ENCODE data around the gene CLIP1.

The CLIP1 gene

DNA sequence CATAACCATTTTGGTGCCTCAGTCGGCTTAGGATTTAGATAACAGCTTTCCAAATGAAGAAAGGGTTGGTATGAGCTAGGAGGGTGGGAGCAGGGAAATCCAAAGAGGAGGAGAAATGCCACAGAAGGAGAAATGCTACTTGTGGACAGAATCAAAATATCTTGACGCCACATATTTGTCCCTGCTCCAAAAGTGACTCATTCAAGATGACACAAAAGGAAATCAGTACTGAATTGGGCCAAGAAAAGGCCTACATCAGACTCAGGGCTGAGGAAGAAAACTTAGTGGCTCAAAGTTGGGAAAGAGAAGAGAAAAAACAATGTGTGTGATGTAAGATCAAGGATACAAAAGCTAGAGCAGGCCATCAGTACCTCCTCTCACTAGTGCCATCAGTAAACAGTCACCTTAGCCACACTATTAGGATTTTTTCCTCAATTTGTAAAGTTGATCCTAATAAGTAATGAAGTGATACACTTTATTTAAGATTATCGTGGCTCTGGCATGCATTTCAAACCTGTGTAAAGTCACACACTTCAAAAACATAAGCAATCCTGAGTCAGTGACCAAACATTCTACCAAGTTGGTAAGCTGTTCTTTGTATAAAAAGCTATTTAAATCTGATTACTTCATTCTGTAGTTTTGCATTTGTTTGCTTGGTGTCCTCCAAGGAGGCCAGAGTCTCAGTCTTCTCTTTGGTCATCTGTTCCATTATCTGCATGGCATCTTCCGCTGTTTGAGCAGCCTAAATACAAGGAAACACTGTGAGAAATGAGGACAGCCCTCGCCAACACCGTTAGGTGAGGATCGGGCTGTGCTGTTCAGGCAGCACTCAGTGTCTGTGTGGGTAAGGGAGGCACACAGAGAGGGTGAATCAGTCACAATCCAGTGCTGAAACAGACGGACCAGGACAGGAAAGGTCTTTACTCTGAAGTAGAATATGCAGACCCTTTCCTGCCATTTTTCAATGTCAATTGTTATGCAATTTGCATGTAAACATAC, 103.6 kb downstream of the CLIP1 start:
- no peak for DNase-seq (ENCODE audit: low read depth in 1 of 2, low spot score in 1 of 2)

DNA sequence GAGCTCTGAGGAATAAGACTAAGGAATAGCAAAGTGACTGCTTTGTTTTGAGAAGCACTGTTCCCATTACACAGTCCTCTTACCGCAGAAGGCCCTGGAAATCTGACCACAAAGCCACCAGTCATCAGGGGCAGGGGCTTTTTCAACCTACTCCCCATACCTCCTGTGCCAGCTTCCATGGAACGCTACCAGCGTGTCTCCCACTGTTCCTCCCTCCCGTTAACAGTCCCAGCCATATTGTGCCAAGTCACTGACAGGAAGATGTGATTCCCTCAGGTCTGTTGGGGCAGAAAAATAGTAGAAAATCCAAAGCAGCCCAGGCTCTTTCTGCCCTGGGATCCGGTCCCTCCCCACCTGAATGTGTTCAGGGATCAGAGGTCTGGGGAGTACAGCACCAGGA, 109.5 kb downstream of the CLIP1 start:
- no peak for DNase-seq (ENCODE audit: low read depth in 1 of 2, low spot score in 1 of 2)

DNA sequence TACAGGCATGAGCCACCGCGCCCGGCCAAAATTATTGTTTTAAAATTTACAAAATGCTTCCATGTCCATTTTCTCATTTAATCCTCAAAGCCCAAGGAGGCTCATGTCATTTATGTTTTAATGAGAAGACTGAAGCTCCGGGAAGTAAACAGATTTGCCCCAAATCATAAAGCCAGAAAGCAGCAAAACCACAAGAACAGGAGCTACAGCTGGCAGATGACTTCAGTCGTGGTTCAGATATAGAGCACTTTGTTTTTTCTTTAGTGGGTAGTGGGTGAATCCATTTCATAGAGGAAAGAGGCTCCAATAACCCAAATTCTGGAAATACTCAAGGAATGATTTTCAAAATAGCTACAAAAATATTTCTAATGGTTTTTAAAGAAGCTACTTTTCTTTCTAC, 110.8 kb downstream of the CLIP1 start:
- DNase-seq (ENCODE audit: low read depth in 1 of 2, low spot score in 1 of 2): no peak

DNA sequence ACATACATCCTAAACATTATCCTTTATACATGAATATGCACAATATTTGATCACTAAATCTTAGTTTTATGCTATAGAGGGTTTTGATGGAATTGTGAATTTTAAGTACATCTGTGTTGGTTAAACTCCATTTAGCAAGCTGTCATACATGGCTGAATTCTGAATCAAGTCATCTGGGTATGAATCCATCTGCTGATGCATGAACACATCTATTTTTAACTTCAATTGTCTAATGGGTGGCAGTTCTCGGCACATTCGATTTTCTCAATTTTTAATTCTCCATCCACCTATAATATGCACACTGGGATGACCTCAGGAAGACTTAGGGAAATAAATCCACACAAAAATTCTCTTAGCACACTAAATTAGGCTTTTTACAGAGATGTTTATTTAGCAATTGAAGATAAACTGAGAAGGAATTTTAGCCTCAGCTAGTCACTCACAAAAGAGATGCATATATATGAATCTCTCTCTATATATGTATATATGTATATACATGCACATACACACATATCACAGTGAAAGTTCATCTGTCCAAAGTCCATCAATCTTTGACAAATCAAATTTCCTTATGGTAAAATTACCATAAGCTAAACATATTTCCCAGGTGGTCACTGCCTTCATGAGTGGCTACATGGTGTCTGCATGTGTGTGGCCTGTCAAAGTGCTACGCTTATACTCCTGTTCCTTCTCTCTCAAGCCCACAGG, 111.7 kb downstream of the CLIP1 start:
- DNase-seq (ENCODE audit: low read depth in 1 of 2, low spot score in 1 of 2): no peak

DNA sequence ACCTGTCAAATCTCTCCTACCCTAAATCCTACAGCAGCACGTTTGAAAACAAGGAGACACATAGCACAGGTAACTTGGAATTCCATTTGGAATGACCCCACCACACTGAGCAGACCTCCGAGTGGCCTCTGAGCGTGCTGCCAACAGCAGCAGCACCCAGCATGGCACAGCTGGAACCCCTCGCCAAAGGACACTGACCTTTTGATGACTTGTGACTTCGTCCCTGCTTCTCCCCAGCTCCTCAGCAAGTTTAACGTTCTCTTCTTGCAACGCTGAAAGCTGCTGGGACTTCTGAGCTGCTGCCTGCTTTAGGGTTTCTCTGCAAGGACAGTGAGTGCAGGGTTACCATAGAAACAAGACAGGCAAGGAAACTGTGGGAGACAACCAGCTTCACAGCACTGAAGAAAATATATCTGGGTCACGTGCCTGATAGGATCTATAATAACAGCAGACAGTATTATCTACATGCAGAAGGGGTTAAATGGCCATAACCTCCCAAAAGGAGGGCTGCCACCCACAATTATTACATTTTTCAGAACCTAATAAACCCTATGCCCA, 112.8 kb downstream of the CLIP1 start:
- no peak for DNase-seq (ENCODE audit: low read depth in 1 of 2, low spot score in 1 of 2)

DNA sequence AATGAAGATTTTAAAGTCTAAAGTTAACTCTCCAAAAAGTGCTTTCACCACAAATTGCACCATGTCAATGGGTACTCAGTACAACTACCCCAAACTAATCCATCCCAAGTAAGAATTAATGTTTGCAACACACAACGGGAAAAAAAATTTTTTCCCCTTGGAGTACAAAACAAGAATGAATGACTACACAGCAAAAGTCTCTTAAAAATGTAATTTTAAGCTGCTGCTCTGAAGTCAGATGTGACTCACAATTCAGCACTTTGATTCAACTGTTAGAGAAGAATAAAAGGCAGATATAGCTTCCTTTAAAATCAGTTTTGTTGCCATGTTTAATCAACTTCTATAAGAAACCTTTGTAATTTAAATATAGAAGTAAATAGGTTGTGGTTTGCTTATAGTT, 113.7 kb downstream of the CLIP1 start:
- no peak for DNase-seq (ENCODE audit: low read depth in 1 of 2, low spot score in 1 of 2)

DNA sequence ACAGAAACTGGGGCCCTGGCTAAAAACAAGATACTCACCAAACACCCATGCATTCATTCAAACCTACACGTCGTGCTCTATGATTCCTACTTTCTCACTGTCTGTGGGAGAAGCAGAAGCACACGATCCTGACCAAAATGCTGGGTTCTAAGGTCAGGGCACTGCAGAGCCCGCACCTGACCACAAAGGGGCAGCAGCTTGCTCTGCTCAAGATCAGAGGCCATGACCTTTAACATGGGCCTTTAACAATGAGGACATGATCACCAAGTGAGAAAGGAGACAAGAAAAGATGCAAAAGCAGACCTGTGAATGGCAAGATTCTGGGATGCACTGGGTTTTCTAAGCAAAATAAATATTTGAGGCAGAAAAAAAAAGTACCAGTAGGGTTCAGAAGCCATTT, 116.1 kb downstream of the CLIP1 start:
- DNase-seq (ENCODE audit: low read depth in 1 of 2, low spot score in 1 of 2): no peak

DNA sequence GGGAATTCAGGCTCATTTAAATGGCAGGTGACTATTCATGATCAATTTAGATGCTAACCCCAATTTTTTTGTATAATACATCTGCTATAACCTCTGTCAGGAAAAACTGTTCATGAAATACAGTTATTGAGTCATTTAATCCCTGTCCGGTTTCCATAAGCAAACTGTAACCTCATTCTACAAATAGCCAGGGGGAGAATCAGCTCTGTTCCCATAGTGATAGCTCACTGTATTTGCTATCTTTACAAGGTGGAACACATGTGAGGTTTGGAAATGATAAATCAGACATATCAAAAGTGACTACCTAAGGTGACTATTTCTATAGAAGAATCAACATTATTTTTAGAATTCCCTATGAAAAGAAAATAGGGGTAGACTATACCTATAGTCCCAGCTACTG, 117.5 kb downstream of the CLIP1 start:
- no peak for DNase-seq (ENCODE audit: low read depth in 1 of 2, low spot score in 1 of 2)

DNA sequence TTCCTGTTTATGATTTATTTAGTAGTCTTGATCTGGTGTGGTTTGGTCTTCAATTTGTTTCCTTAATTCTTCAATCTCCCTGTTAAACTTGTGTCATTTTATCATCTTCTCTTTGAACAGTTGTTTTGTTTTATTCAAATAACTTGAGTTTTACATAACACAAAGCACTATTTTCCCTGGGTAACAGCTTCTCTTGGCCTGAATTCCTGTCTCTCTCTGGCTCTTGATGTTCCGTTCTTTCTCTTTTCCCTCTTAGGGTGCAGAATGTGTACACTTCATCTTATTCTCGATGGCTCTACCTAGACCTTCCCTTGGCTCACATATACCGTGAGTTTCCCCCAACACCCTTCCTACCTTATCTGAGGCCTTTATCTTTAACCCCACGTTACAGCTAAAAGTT, 119.4 kb downstream of the CLIP1 start:
- no peak for DNase-seq (ENCODE audit: low read depth in 1 of 2, low spot score in 1 of 2)

DNA sequence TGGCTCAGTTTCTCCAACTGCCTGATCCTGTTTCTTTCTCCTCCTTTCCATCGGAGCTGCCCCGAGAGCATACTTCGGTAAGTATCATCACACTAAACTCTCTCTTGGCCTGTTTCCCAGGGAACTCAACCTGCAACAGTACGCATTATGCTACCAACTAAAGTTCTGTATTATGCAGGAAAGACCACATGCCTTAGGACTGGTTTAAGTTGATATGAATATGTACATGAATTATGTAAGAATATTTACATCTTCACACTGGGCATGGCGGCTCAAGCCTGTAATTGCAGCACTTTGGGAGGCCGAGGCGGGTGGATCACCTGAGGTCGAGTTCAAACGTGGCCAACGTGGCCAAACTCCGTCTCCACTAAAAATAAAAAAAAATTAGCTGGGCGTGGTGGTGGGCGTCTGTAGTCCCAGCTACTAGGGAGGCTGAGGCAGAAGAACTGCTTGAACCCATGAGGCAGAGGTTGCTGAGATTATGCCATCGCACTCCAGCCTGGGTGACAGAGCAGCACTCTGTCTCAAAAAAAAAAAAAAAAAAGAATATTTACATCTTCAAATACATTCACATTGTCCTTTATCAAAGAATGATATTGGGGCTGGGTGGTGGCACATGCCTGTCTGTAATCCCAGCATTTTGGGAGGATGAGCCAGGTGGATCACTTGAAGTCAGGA, 124.3 kb downstream of the CLIP1 start:
- no peak for DNase-seq (ENCODE audit: low read depth in 1 of 2, low spot score in 1 of 2)

DNA sequence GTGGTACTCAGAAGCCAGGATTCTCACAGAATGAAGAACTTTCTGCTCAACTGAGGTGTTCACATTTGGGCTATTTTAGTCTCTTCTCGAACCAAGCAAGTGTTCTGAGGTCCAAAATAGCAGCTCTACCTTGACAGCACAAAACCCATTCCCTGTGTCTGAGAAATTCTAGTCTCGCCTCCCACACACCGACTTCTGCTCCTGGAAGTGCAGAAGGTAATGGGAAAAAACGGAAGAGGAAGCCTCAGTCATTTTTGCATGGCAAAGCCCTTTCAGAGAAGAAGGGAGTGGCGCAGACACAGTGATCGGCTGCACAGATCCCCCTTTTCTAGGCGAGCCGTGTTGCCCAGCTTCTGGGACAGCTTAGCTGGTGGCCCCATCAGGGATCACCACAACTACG, 125.0 kb downstream of the CLIP1 start:
- DNase-seq (ENCODE audit: low read depth in 1 of 2, low spot score in 1 of 2): no peak

DNA sequence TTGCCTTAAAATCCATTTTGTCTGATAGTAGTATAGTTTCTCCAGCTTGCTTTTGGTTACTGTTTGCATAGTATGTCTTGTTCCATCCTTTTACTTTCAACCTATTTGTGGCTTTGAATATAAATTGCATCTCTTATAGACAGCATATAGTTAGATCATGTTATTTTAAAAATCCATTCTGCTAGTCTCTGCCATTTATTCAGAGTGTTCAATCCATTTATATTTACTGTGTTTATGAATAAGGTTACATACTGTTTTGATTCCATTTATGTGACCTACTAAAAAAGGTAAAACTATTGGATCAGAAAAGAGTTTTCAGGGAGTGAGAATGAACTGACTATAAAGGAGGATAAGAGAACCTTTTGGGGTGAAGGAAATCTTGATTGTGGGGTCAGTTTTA, 126.6 kb downstream of the CLIP1 start:
- no peak for DNase-seq (ENCODE audit: low read depth in 1 of 2, low spot score in 1 of 2)

DNA sequence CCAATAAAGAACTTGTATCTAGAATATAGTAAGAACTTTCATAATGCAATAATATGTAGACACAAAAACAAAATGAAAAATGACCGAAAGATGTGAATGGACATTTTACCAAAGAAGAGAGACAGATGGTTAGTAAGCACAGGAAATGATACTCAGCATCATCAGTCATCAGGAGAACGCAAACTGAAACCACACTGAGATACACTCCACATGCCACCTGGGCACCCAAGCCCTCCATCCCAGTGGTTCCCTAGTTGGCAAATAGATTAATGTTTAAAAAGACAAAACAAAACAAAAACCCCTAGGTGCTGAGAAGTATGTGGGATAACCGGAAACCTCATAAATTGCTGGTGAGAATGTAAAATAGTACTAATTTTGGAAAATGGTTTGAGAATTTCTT, 129.4 kb downstream of the CLIP1 start:
- DNase-seq (ENCODE audit: low read depth in 1 of 2, low spot score in 1 of 2): no peak

DNA sequence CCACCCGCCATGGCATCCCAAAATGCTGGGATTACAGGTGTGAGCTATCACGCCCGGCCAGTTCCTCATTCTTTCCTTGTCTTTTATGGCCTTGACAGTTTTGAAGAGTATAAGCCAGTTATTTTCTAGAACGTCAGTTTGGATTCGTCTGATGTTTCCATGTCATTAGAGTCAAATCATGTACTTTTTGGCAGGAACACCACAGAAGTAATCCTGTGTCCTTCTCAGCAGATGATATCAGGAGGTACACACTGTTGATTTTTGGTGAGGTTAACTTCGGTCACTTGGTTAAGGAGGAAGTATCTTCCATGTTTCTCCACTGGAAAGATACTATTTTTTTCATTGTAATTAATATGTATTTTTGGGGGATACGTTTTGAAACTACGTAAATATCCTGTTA, 131.0 kb downstream of the CLIP1 start:
- DNase-seq (ENCODE audit: low read depth in 1 of 2, low spot score in 1 of 2): no peak

DNA sequence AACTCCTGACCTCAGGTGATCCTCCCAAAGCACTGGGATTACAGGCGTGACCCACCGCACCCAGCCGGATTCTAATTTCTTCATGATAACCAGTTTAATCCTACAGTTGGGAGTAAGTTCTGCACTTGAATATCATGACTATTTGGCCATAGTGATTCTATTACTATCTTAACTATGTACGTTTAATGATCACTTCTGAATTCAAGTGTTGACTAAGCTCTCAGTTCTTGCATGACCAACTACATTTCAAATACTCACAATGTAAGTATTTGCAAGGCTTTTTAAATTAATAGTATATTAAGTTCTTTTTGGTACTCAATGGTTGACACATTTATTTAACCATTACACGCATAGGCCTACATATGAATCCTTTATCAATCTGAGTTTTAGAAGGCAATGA, 138.8 kb downstream of the CLIP1 start:
- DNase-seq (ENCODE audit: low read depth in 1 of 2, low spot score in 1 of 2): no peak

DNA sequence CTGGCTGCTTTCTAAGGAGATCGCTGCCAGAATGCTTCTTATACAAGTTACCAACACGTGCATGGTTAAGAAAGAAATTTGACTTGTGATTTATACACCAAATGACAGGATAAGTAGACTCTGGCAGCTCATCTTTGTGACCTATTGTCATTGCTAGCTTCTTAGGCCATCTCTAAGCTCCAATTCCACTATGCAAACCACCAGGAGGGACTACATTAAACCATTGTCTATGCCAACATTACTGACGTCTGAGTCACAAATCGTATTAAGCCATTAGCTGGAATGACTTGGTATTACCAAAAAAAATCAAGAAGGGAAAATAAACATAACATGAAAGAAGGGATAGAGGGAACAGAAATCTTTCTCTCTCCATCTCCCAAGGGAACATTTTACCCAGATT, 140.4 kb downstream of the CLIP1 start:
- no peak for DNase-seq (ENCODE audit: low read depth in 1 of 2, low spot score in 1 of 2)

DNA sequence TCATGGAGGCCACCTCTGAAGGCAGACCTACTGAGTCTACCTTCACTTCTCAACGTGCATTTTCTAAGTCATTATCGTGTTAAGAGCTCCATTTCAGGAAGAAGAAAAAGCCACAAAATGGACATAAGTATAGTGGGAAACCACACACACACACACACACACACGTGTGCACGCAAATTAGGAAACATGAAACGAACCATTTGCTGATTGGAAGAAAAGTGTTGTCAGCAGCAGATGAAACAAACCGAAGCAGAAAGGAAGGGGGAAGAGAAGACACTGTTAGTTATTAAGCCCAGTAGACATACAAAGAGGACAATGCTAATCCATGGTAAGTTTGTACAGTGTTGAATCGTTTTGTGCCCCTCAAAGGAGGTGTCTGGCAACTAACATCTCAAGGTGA, 146.2 kb downstream of the CLIP1 start:
- DNase-seq (ENCODE audit: low read depth in 1 of 2, low spot score in 1 of 2): no peak

DNA sequence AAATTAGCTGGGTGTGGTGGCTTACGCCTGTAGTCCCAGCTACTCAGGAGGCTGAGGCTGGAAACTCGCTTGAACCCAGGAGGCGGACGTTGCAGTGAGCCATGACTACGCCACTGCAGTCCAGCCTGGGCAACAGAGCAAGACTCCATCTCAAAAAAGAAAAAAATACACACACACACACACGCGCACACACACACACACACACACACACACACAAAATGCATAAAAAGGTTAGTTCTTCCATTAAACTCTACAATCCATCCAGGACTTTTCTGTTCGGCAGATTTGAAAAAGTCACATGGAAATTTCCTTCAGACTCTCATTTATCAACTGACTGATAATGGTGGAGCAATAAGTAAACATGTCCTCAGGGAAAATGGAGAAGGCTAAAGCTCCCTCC, 147.0 kb downstream of the CLIP1 start:
- no peak for DNase-seq (ENCODE audit: low read depth in 1 of 2, low spot score in 1 of 2)

DNA sequence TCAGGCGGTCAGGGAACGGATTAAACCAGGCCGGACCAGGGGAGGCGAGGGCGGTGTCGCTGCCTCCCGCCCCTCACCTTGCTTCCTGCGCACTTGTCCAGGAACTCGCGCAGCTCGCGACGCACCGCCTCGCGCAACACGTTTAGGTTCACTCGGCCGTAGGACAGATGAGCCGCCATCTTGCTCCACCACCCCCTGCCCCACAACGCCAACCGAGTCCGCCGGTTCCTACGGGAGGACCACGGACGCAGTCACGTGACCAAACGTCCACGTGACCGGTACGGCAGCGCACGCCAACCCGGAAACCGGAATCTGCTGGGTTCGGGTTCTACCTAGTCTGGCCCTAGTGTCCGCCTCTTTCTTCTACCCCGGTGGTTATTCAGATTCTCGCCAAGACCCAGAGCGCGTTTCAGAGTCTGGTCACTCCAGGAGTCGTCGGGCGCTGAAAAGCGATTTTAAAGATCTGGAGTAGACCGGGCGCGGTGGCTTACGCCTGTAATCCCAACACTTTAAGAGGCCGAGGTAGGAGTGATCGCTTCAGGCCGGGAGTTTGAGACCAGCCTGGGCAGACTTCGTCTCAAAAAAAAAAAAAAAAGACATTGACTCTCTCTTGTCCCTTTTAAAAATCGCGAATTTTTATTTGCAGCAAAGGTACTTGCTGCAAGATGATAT, 156.1 kb downstream of the CLIP1 start, which contains the start of gene VPS33A:
TSS of gene VPS33A (minus strand) at position 265 of the 672 bp plus-strand sequence. CDS start at position 179, 86 bp downstream.
- peak; percentile 82 to 89 for DNase-seq (ENCODE audit: low read depth in 1 of 2, low spot score in 1 of 2)

DNA sequence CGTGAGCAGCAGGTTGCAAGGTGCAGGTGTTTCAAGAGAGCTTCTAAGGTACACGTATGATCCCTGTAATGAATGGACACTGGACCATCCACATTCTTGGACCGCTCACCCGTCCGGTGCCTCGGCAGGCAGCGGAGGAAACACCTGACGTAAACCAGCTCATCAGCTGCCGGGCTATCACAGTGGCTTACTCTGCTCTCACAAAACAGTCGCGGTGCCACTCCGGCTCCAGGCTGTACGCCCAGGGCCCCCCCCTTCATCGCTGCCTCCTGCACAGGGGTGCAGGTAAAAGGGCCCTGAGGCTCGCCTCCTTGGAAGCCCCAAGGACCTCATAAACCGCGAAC, 156.6 kb downstream of the CLIP1 start:
- DNase-seq (ENCODE audit: low read depth in 1 of 2, low spot score in 1 of 2): peak in 1 of 2 donors; percentile 8

DNA sequence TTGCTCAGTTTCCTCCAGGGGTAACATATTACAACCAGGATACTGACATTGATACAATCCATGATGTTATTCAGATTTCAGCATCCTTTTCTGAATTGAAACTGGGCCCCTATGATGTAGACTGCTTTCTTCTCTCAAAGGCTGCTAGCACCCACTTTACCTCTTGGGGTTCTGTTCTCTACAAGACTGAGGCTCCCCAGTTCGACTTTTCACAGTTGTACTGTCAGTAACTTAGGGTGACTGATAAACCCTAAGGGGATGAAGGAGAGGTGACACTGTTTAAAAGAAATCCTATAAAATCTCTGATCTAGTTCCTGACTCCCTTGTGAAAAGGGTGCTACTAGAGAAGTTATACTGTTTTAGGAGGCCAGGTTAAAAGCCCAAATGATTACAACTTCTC, 157.0 kb downstream of the CLIP1 start:
- DNase-seq (ENCODE audit: low read depth in 1 of 2, low spot score in 1 of 2): no peak
